CD4-positive, alpha-beta memory T cell (primary cell): Measurements from ENCODE around the gene CCR2. TPM values are rescaled to one million over a fixed set of nuclear protein-coding genes. Genes with fewer than 3 reads are reported as not detected.

Experiments used
- CTCF ChIA-PET: fragments of 350-600 bp; sonication (Branson Sonifier 250); formaldehyde crosslinking; loops from one replicate; lab custom pipeline; 2021; ENCODE audit warnings: inconsistent platforms; ENCODE audit not compliant: partially characterized antibody; lab: Charles Lee
- POLR2A ChIA-PET: fragments of 350-600 bp; sonication (Branson Sonifier 250); formaldehyde crosslinking; loops from one replicate; lab custom pipeline; 2021; ENCODE audit not compliant: partially characterized antibody; lab: Charles Lee
- DNase-seq, 5 donors: peaks; one replicate each; pipeline versions ENCODE4 v3.0.0 to v3.0.0-alpha.2; 2020 to 2022; ENCODE audit warnings: mixed read lengths in 1 of 5
- H3K27ac ChIP-seq: one replicate; pipeline ENCODE4 v1.7.0; 2013; ENCODE audit warnings: low read depth, low read length
- H3K27me3 ChIP-seq: 2 replicates; pipeline ENCODE4 v1.7.0; 2013; ENCODE audit warnings: mild to moderate bottlenecking, low read length, moderate library complexity; ENCODE audit not compliant: insufficient read depth
- H3K36me3 ChIP-seq: 2 replicates; pipeline ENCODE4 v1.7.0; 2013; ENCODE audit warnings: mild to moderate bottlenecking, low read length, moderate library complexity; ENCODE audit not compliant: insufficient read depth
- H3K4me1 ChIP-seq: 2 replicates; pipeline ENCODE4 v1.7.0; 2013; ENCODE audit warnings: mild to moderate bottlenecking, low read length, moderate library complexity; ENCODE audit not compliant: insufficient read depth
- H3K4me3 ChIP-seq, 2 donors: one replicate each; pipeline ENCODE4 v1.7.0; 2013; ENCODE audit warnings: low read length in 2 of 2, mild to moderate bottlenecking in 1 of 2
- H3K9me3 ChIP-seq, 2 donors: one replicate each; pipeline ENCODE4 v1.7.0; 2013; ENCODE audit warnings: low read length in 2 of 2, control low read depth in 1 of 2; ENCODE audit not compliant: control insufficient read depth in 1 of 2
- H3K27ac Mint-ChIP-seq, 7 donors: one replicate each; pipeline ENCODE4 v1.8.0; 2020 to 2021; ENCODE audit warnings: mixed read lengths in 7 of 7, mild to moderate bottlenecking in 6 of 7, inconsistent platforms in 3 of 7, moderate library complexity in 3 of 7
- H3K27me3 Mint-ChIP-seq, 2 donors: one replicate each; pipeline ENCODE4 v1.8.0; 2020 to 2021; ENCODE audit warnings: mixed read lengths in 2 of 2
- H3K36me3 Mint-ChIP-seq, 2 donors: one replicate each; pipeline ENCODE4 v1.8.0; 2020 to 2021; ENCODE audit warnings: mixed read lengths in 2 of 2, inconsistent platforms in 1 of 2, mild to moderate bottlenecking in 1 of 2
- H3K4me1 Mint-ChIP-seq, 4 donors: one replicate each; pipeline ENCODE4 v1.8.0; 2020 to 2021; ENCODE audit warnings: mixed read lengths in 4 of 4, mild to moderate bottlenecking in 1 of 4
- H3K4me3 Mint-ChIP-seq, 8 donors: one replicate each; pipeline ENCODE4 v1.8.0; 2020 to 2021; ENCODE audit warnings: mixed read lengths in 8 of 8, mild to moderate bottlenecking in 7 of 8, moderate library complexity in 6 of 8, inconsistent platforms in 3 of 8
- H3K9me3 Mint-ChIP-seq, 8 donors: one replicate each; pipeline ENCODE4 v1.8.0; 2020 to 2021; ENCODE audit warnings: mixed read lengths in 8 of 8, mild to moderate bottlenecking in 5 of 8, inconsistent platforms in 3 of 8, moderate library complexity in 1 of 8
- intact Hi-C: fragments of 100-400 bp; cut with micrococcal nuclease; formaldehyde crosslinking; loops from one replicate; pipeline ENCODE4 v1.15.1; 2023
- polyA plus RNA-seq, 2 donors: library from polyadenylated mRNA; unstranded; fragments of 300-500 nt; fragmentation: Illumina TruSeq; gene quantifications; one replicate each; pipeline ENCODE4 v1.2.3, GENCODE V29; 2021
- total RNA-seq, 2 experiments: library from RNA; stranded (reverse); gene quantifications; one replicate each; pipeline ENCODE4 v1.2.3, GENCODE V29; 2021

Gene CCR2
- total and polyA plus RNA-seq, 4 experiments from 2014 or later: 16.3 to 64.7 (median 29.0) TPM

DNA sequence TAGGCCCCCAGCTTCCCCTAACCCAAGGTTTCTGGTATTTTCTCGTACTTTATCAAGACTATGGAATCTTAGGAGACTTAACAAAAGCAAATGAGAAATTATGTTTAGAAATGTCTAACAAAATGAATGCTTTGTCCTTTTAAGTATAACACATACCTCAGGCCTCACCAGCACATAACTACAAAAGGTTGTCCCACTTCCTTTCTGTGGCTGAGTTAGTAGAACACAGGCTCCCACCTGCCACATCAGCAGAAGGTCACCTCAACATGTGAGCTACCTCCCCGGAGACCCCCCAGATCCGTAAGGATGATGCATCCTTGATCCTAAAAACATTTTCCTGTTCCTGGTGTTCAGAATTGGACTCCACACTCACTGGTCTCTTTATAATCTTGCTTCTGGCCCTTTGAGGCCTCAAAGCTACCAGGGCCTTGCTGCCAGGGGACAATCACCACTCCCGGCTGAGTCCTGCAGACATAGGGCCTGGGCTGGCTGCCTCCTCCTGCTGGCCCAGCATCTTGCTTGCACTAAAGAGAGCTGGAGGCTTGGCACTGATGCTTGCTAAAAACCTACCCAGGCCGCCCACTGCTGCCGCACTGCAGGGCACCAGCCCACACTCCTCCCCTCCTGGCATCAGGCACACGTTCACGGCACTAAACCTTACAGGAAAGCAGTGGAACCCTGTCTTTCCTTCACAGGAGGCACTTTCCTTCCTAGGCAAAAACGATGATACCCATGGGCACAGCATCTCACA, 56.0 kb downstream of the CCR2 start:
- H3K27ac Mint-ChIP-seq: peak overlapping the region in 3 of 7 donors; percentile 3 to 8 (median 8)
- Histone ChIP-seq H3K4me3 (no peak overlapping the region), H3K4me1 (peaks cover 18% of the 10 kb centered on the region), H3K27ac (no peak overlapping the region), H3K27me3 (no peaks in the 10 kb centered on the region), H3K36me3 (no peaks in the 10 kb centered on the region), H3K9me3 (no peaks in the 10 kb centered on the region)
- no peaks in the 10 kb centered on the region for H3K9me3 Mint-ChIP-seq
- CTCF ChIA-PET: no interaction called here
- DNase-seq: no peak
- POLR2A ChIA-PET: no interaction called here
- intact Hi-C loops: no loop called here
- peaks cover 3 to 18% (median 12%) of the 10 kb centered on the region in 4 donors for H3K4me1 Mint-ChIP-seq
- H3K36me3 Mint-ChIP-seq: no peaks in the 10 kb centered on the region
- no peak overlapping the region for H3K4me3 Mint-ChIP-seq
- peaks cover 1 to 2% of the 10 kb centered on the region in 2 donors for H3K27me3 Mint-ChIP-seq

Other genes starting within 250 kb of the CCR2 start
- gene CCR1, start 145.8 kb upstream of the CCR2 start, total RNA-seq: 1 to 10 TPM; 1.3 to 2.0 TPM
- gene CCR1, start 145.8 kb upstream of the CCR2 start, polyA plus RNA-seq: under 1 TPM; 0.07 to 0.10 TPM
- under 1 TPM; 0.29 to 0.55 TPM for gene CCR3, start 111.7 kb upstream of the CCR2 start, total RNA-seq
- gene CCR3, start 111.7 kb upstream of the CCR2 start, polyA plus RNA-seq: under 1 TPM in 1 of 2 donors, not detected in 1; 0.60 TPM
- gene CCR5, start 16.8 kb downstream of the CCR2 start, total RNA-seq: 1 to 10 TPM; 6.8 to 6.9 TPM
- gene CCR5, start 16.8 kb downstream of the CCR2 start, polyA plus RNA-seq: 1 to 10 TPM in 1 of 2 donors, under 1 TPM in 1; 0.59 to 5.5 TPM
- 1 to 10 TPM in 1 of 2 experiments, under 1 TPM in 1; 0.58 to 1.8 TPM for gene CCRL2, start 53.1 kb downstream of the CCR2 start, total RNA-seq
- gene CCRL2, start 53.1 kb downstream of the CCR2 start, polyA plus RNA-seq: under 1 TPM; 0.39 to 0.98 TPM
- not detected for gene LTF, start 110.8 kb downstream of the CCR2 start, total RNA-seq
- gene LTF, start 110.8 kb downstream of the CCR2 start, polyA plus RNA-seq: not detected
- not detected for gene RTP3, start 143.9 kb downstream of the CCR2 start, total RNA-seq
- gene RTP3, start 143.9 kb downstream of the CCR2 start, polyA plus RNA-seq: not detected
- gene LRRC2, start 212.2 kb downstream of the CCR2 start, total RNA-seq: 1 to 10 TPM in 1 of 2 experiments, under 1 TPM in 1; 0.50 to 1.0 TPM
- under 1 TPM in 1 of 2 donors, not detected in 1; 0.09 TPM for gene LRRC2, start 212.2 kb downstream of the CCR2 start, polyA plus RNA-seq